ENCODE measurements around the gene ZBTB20.

DNA sequence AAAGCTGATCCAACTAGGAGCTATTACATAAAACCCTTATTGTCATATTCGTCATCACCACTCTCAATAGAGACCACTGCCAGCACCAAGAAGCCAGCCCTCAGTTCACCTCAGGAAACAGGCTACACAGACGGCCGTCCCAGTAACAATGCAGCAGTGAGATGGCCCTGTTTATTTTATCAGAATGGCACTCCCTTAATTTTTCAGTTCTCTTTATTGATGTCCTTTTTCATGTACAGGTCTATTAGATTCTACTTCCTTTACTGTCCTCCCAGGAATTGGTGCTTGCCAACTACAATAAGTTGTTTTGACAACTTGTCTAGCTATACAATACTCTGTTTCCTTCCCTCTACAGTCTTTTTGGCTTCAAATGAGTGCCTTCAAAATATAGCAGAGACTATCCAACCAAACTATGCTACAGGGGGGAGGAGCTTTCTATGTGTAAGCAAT, 272.5 kb downstream of the ZBTB20 start:
- TF ChIP-seq CTCF (conservative IDR thresholded peaks at IDR 0.05 in 1 of 2, IDR thresholded peaks at IDR 0.05 in 1 of 2; ENCODE audit: low read depth in 1 of 2, low read length in 2 of 2) (no peak), EZH2 (IDR thresholded peaks at IDR 0.05; ENCODE audit: low read length, missing control alignments) (no peak)
